Limb (tissue), 2 donors: ENCODE measurements around the gene ADH1C.
"Not testable (repeated sequence)": the region's sequence is repeated elsewhere in the genome, so short reads cannot be mapped to it uniquely, and the experiment has no call there.

Source experiments
- DNase-seq, 2 donors: peaks; one replicate each; pipeline ENCODE4 v3.0.0-alpha.2; 2016; ENCODE audit errors: extremely low spot score in 2 of 2

ADH1C gene

DNA sequence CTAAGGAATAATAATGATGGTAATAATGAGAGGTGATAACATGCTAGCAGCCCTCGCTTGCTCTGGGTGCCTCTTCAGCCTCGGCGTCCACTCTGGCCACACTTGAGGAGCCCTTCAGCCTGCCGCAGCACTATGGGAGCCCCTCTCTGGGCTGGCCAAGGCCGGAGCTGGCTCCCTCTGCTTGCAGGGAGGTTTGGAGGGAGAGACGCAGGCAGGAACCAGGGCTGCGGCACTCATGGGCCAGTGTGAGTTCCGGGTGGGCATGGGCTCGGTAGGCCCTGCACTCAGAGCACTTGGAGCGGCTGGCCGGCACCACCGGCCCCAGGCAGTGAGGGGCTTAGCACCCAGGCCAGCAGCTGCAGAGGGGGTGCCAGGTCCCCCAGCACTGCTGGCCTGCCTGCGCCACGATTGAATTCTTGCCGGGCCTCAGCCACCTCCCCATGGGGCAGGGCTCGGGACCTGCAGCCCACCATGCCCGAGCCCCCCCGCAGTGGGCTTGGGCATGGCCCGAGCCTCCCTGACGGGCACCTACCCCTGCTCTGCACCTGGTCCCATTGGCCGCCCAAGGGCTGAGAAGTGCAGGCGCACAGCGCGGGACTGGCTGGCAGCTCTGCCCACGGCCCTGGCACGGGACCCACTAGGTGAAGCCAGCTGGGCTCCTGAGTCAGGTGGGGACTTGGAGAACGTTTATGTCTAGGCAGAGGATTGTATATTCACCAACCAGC is 7.1 kb upstream of the ADH1C start:
- DNase-seq = no peak

GRCh38 chr4:99357948-99358347 is 5.4 kb upstream of the ADH1C start:
- no peak for DNase-seq

DNA sequence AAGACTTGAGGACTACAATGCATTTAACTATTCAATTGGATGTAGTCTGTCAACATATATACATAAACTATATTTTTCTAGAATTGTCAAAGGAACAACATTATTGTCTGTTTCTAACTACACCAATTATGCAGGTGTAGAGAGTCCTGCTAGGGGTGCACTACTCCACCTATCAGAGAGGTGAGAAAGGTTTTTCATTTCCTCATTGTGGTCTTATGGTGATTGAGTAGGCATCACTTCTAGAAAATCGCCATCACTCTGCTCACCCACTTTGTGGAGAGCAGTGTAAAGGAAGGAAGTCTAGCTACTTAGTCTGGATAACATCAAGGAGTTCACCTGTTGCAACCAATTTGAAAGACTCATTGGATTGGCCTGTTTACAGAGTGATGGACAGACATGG is 4.4 kb upstream of the ADH1C start:
- no peak for DNase-seq

DNA sequence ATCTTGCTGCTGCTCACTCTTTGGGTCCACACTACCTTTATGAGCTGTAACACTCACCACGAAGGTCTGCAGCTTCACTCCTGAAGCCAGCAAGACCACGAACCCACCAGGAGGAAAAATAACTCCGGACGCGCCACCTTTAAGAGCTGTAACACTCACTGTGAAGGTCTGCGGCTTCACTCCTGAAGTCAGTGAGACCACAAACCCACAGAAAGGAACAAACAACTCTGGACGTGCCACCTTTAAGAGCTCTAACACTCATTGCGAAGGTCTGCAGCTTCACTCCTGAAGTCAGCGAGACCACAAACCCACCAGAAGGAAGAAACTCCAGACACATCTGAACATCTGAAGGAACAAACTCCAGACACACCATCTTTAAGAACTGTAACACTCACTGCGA is 3.6 kb upstream of the ADH1C start:
- DNase-seq = not testable (repeated sequence)

- DNase-seq = no peak
These were observed 1.1 kb downstream of the ADH1C start for GRCh38 chr4:99351487-99351886.

DNA sequence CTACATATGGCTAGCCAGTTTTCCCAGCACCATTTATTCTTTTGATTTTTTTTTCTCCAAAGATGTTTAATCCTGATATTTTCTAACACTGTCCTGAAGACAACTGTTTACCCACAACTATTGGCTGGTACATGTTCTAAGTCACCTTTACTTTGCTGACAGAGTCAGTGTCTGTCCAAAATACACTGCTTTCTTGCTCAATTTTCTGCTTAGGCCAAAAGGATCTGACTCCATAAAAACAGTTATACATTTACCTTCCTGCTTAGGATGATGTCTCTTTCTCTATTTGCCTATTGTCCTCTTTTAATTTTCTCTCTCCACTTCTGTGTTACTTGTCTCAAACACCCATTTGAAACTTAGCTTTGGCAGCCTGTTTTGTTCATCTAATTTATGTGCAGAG is 3.2 kb downstream of the ADH1C start:
- DNase-seq = no peak

DNA sequence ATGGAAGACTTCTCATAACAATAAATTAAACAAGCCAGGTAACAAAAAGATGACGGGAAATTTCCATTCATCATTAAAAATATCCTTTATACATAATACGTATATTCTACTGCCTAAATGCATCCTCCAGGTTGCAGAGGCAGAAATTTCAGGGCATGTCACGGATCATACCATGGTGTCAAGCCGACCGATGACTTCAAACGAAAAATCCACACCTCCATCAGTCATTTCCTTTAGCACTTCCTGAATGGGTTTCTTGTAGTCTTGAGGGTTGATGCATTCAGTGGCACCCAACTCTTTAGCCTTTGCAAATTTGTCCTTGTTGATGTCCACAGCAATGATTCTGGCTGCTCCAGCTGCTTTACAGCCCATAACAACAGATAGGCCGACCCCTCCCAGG is 9.9 kb downstream of the ADH1C start:
- not testable (repeated sequence) for DNase-seq

GRCh38 chr4:99341426-99341825 is 11.1 kb downstream of the ADH1C start:
- no peak for DNase-seq

- no peak for DNase-seq
These were observed 13.4 kb downstream of the ADH1C start for GRCh38 chr4:99339172-99339571.

DNA sequence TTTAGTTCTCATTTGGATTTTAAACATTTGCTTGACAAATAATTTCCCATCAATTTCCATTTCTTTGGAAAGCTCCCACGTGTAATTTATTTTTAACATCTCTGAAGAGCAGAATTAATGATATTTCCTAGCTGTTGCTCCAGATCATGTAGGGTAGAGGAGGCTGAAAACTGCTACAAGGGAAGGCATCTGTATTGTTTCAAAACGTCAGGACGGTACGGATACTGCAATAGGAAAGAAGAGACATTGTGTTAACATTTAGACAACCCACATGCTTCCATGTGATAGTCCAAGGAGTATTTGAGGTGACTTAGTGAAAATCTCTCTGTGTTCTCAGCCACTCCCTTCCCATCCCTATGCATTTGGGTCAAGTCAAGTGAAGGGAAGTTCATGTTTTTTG is 16.0 kb downstream of the ADH1C start:
- no peak for DNase-seq

GRCh38 chr4:99334880-99335279 is 17.7 kb downstream of the ADH1C start:
- DNase-seq = no peak

GRCh38 chr4:99330648-99331047 is 21.9 kb downstream of the ADH1C start:
- no peak for DNase-seq

DNA sequence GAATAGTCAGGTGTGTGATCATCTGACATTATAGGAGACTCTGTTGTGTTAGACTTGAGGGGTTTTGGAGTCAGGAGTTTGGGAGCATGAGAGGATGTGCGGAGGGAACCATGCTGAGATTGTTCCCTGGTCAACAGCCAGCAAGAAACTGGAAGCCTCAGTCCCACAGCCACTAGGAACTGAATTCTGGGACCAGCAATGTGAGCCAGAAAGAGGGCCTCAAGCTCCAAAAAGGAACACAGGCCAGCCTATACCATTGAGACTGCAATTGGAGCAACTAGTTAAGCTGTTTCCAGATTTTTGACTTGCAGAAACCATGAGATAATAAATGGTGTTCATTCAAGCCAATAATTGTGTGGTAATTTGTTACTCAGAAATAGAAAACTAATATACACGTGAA is 22.7 kb downstream of the ADH1C start:
- DNase-seq = no peak

- peak in 1 of 2 donors; percentile 34 for DNase-seq
These were observed 27.6 kb downstream of the ADH1C start for GRCh38 chr4:99324979-99325378.

- no peak for DNase-seq
These were observed 28.2 kb downstream of the ADH1C start for GRCh38 chr4:99324361-99324760.

GRCh38 chr4:99323756-99324155 is 28.8 kb downstream of the ADH1C start:
- no peak for DNase-seq

DNA sequence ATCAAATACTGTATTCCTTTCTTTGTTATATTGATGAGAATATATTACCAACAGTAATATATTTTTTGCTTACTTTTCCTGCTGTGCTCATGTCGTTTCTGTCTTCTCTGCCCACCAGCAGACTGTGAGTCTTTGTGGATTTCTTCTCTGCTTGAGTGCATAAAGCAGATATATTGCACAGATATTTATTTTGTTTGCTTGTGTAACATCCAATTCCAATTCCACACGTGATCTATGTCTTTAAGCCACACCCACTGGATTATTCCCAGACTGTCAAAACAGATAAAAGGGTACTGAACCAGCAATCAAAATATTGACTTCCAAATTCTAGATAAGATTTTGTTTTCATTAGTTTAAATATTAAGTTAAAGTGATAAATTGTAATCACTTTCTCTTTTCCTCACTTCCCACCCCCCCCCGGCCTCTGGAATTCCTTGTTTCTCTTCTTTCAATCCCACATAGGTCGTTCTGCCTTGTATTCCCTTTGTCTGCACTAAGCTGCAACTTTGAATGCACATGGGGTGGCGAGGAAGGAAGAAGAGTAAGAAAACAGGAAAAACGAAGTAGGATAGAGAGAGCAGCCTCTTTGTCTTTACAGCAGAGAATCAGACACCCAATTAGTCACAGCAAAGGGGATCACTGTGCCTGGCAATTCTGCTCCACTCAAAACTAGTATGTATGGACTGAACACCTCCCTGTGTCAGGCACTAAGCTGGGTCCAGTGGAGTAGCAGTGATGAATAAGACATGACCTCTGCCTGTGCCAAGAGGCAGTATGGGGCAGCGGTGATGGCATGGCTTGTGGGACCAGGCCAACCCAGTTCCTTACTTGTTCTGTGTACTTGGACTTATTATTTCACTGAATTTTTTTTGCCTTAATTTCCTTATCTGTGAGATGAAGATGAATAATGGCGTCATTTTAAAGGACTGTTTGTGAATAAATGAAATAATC is 31.0 kb downstream of the ADH1C start, which contains the start of gene ADH1B:
Gene ADH1B, minus strand, starts transcription at position 161 of the 951 bp plus-strand sequence. Its CDS starts 70 bp downstream, at position 91.
- no peak for DNase-seq

- not testable (repeated sequence) for DNase-seq
These were observed 34.7 kb downstream of the ADH1C start for GRCh38 chr4:99317811-99318210.

DNA sequence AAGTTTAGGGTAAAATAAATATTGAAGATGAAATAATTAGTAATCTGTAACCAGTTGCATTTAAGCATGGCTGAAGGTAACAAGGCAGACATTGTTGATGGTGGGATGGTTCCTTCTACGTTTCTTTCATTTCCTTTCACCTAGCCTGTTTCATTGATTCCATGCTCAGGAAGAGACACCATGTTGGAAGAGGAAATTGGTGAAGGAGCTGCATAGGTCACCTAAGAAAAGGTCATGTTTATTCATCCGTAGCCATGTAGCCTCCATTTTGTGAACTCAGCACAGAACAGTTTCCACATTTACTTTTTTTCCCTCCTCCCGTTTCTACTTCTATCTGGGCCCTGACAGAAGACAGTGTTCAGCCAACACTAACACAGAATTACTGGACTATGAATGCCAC is 35.2 kb downstream of the ADH1C start:
- no peak for DNase-seq

DNA sequence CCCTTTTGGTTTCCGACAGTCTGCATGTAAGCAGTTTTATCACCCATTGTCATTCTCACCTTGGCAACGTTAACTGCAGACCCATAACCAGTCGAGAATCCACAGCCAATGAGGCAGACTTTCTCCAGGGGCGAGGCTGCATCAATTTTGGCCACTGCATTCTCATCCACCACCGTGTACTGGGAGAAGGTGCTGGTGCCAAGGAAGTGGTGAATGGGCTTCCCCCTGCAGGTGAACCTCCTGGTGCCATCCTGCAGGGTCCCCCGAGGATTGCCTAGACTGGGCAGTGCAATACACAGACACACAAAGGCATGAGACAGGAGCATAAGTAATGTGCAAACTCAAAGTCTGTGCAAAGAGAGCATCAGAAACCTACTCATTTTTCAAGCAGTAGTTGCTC is 36.7 kb downstream of the ADH1C start:
- DNase-seq = no peak

GRCh38 chr4:99314211-99314610 is 38.3 kb downstream of the ADH1C start:
- no peak for DNase-seq

- no peak for DNase-seq
These were observed 42.2 kb downstream of the ADH1C start for GRCh38 chr4:99310389-99310788.
